GM23248 (cell line): ENCODE data around the gene KIF6. TPM values are rescaled to one million over a fixed set of nuclear protein-coding genes. Genes with fewer than 3 reads are reported as not detected.

Source experiments
- DNase-seq: peaks from one replicate; pipeline ENCODE4 v3.0.0-alpha.2; 2015
- H2AFZ ChIP-seq: fragments of 200-600 bp; sonication (generic); 2 replicates; pipeline ENCODE4 v1.6.1; 2016; ENCODE audit warnings: antibody characterized with exemption
- H3F3A ChIP-seq: fragments of 200-600 bp; sonication (generic); 2 replicates; pipeline ENCODE4 v1.6.1; 2016; ENCODE audit warnings: mild to moderate bottlenecking, antibody characterized with exemption, mixed run types; ENCODE audit not compliant: insufficient read depth
- H3K27ac ChIP-seq: fragments of 200-600 bp; sonication (generic); 2 replicates; pipeline ENCODE4 v1.5.1; 2016; ENCODE audit warnings: mild to moderate bottlenecking
- H3K27me3 ChIP-seq: fragments of 200-600 bp; sonication (generic); replicated peaks from 2 replicates; pipeline ENCODE4 v1.6.1; 2016; ENCODE audit warnings: mild to moderate bottlenecking; ENCODE audit not compliant: insufficient read depth
- H3K36me3 ChIP-seq: fragments of 200-600 bp; sonication (generic); 2 replicates; pipeline ENCODE4 v1.6.1; 2016; ENCODE audit warnings: low read depth, mild to moderate bottlenecking
- H3K4me1 ChIP-seq: fragments of 200-600 bp; sonication (generic); 2 replicates; pipeline ENCODE4 v1.6.1; 2016; ENCODE audit warnings: mild to moderate bottlenecking; ENCODE audit not compliant: insufficient read depth
- H3K4me2 ChIP-seq: fragments of 200-600 bp; sonication (generic); one replicate; pipeline ENCODE4 v1.6.1; 2016; ENCODE audit warnings: mild to moderate bottlenecking; ENCODE audit not compliant: unreplicated experiment
- H3K4me3 ChIP-seq: fragments of 200-600 bp; sonication (generic); 2 replicates; pipeline ENCODE4 v1.5.1; 2016; ENCODE audit warnings: mild to moderate bottlenecking
- H3K79me2 ChIP-seq: fragments of 200-600 bp; sonication (generic); 2 replicates; pipeline ENCODE4 v1.6.1; 2016; ENCODE audit warnings: mild to moderate bottlenecking; ENCODE audit not compliant: insufficient read depth
- H3K9ac ChIP-seq: fragments of 200-600 bp; sonication (generic); 2 replicates; pipeline ENCODE4 v1.6.1; 2016; ENCODE audit warnings: mild to moderate bottlenecking
- H3K9me2 ChIP-seq: fragments of 200-600 bp; sonication (generic); 2 replicates; pipeline ENCODE4 v1.6.1; 2016; ENCODE audit warnings: mixed run types, mild to moderate bottlenecking, moderate library complexity; ENCODE audit not compliant: insufficient read depth
- H3K9me3 ChIP-seq: fragments of 200-600 bp; sonication (generic); one replicate; pipeline ENCODE4 v1.6.1; 2017; ENCODE audit warnings: low read depth
- H4K20me1 ChIP-seq: fragments of 200-600 bp; sonication (generic); 2 replicates; pipeline ENCODE4 v1.6.0; 2016; ENCODE audit not compliant: insufficient read depth
- EZH2 ChIP-seq: fragments of 200-600 bp; sonication (generic); IDR thresholded peaks from 2 replicates; pipeline ENCODE4 v1.6.1; 2018; ENCODE audit warnings: antibody characterized with exemption, mild to moderate bottlenecking; ENCODE audit not compliant: insufficient read depth, poor library complexity, severe bottlenecking
- EZH2phosphoT487 ChIP-seq: fragments of 200-600 bp; sonication (generic); IDR thresholded peaks from 2 replicates; pipeline ENCODE4 v1.6.1; 2018; ENCODE audit warnings: antibody characterized with exemption, moderate library complexity, mild to moderate bottlenecking, low read depth; ENCODE audit not compliant: insufficient read depth
- WGBS, 2 experiments: methylation state at CpG; one replicate each; pipeline ENCODE4 v1.1.6; 2015 to 2017; ENCODE audit warnings: low lambda C conversion rate in 2 of 2, low coverage in 1 of 2; ENCODE audit errors: missing lambda C conversion rate in 2 of 2; 5-methylcytosine and 5-hydroxymethylcytosine counted together
- in situ Hi-C: fragments of 300-500 bp; cut with MboI; formaldehyde crosslinking; loops from 2 replicates; pipeline ENCODE4 v1.15.0; 2020
- polyA plus RNA-seq: library from polyadenylated mRNA; unstranded; fragments of >200 nt; fragmentation: Nextera tagmentation; extraction: Ambion mirVana; gene quantifications from 2 replicates; pipeline ENCODE4 v1.2.1, GENCODE V29; 2016
- total RNA-seq: library from RNA; depleted of rRNA; stranded (reverse); fragments of >200 nt; shearing (Covaris generic); gene quantifications from 2 replicates; pipeline ENCODE4 v1.2.3, GENCODE V29; 2014

KIF6 gene
- total and polyA plus RNA-seq, 2 experiments from 2014 or later: 0.22 to 0.91 TPM

DNA sequence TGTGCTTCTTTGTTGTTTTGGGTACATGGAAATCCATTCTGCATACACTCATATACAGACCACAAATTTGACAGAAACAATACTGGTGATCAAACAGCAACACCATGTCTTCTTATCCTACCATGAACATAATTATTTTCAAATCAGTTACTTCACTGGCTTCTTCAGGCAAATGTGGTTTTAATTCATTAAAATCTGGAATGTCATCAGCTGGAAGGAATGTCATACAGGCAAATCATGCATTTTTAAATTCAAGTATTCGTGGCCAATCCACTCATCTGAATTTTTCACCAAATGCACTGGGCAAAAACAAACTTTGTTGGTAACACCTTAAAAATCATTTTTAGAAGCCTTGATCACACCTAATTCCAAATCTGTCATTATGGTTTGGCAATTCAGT lies 59.3 kb downstream of the KIF6 start:
- Histone ChIP-seq H2AFZ (no peak overlapping the region), H4K20me1 (no peaks in the 10 kb centered on the region), H3K4me3 (no peak overlapping the region), H3K27me3 (no peaks in the 10 kb centered on the region), H3K4me2 (peak overlapping the region; percentile 16), H3K36me3 (no peaks in the 10 kb centered on the region), H3F3A (peaks cover 13% of the 10 kb centered on the region; the same call in 1 of the 2 replicates), H3K4me1 (peaks cover 11% of the 10 kb centered on the region), H3K27ac (no peak overlapping the region), H3K9me3 (no peaks in the 10 kb centered on the region), H3K9me2 (no peaks in the 10 kb centered on the region), H3K79me2 (no peaks in the 10 kb centered on the region), H3K9ac (no peak overlapping the region)
- peak; percentile 46 for DNase-seq
- 0 to 4% methylated on average over 1 of the region's 1 CpG for WGBS, 2 experiments
- TF ChIP-seq EZH2 (no peak), EZH2phosphoT487 (no peak)
- in situ Hi-C loops: no loop called here

GRCh38 chr6:39664173-39664572 lies 61.0 kb downstream of the KIF6 start:
- Histone ChIP-seq H3K4me3 (no peak overlapping the region), H3K27me3 (no peaks in the 10 kb centered on the region), H3K4me1 (peaks cover 11% of the 10 kb centered on the region), H3K9me2 (no peaks in the 10 kb centered on the region), H2AFZ (no peak overlapping the region), H3K9me3 (no peaks in the 10 kb centered on the region), H3K4me2 (no peak overlapping the region), H3K9ac (no peak overlapping the region), H4K20me1 (no peaks in the 10 kb centered on the region), H3K79me2 (no peaks in the 10 kb centered on the region), H3K27ac (no peak overlapping the region), H3F3A (peaks cover 13% of the 10 kb centered on the region; the same call in 1 of the 2 replicates), H3K36me3 (no peaks in the 10 kb centered on the region)
- in situ Hi-C loops: no loop called here
- no peak for DNase-seq
- WGBS, 2 experiments: 66 to 69% methylated on average over 4 of the region's 4 CpGs
- TF ChIP-seq EZH2phosphoT487 (no peak), EZH2 (no peak)

DNA sequence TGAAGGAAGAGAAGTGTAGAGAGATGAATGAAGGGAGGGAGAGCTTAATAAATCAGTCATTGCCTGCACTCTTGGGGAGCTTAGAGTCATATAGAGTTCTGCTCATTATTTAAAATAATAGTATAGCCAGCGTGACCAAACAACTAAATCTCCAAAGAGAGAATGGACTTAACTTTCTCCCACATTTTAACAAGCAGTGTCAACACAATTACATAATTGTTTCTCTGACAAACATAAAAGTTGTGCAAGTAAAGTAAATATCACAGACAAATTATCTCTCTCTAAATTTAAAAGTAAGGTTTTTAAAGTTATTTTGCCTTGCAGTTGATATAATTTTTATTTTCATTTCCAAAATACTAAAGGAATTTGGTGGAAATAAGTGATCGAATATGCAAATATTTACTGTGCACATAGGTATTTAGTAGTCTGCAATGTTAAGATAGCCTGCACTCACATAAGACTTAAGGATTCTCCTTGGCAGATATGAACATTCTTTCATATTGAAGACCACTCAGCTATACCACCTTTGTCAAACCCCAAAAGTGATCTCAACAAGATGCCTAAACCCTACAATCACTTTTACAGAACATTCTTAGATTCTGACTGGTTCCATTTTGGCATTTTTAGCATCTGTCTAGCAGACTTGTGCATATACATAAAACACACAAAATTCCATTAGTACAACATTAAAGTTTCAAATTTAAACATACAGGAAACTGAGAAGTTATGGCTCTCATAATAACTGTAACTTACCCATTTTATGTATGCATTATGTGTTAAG lies 67.7 kb downstream of the KIF6 start:
- H3K4me2 ChIP-seq: no peak overlapping the region
- H3K4me1 ChIP-seq: no peaks in the 10 kb centered on the region
- H3F3A ChIP-seq: no peaks in the 10 kb centered on the region
- in situ Hi-C loops: no loop called here
- no peaks in the 10 kb centered on the region for H3K27me3 ChIP-seq
- TF ChIP-seq EZH2phosphoT487: no peak
- TF ChIP-seq EZH2: no peak
- 82 to 88% methylated on average over 2 of the region's 2 CpGs for WGBS, 2 experiments
- no peak overlapping the region for H3K27ac ChIP-seq
- H3K79me2 ChIP-seq: no peaks in the 10 kb centered on the region
- H3K9ac ChIP-seq: no peak overlapping the region
- H3K36me3 ChIP-seq: no peaks in the 10 kb centered on the region
- no peak for DNase-seq
- no peak overlapping the region for H3K4me3 ChIP-seq
- H2AFZ ChIP-seq: no peak overlapping the region
- no peaks in the 10 kb centered on the region for H3K9me3 ChIP-seq
- no peaks in the 10 kb centered on the region for H3K9me2 ChIP-seq
- no peaks in the 10 kb centered on the region for H4K20me1 ChIP-seq

GRCh38 chr6:39654121-39654520 lies 71.1 kb downstream of the KIF6 start:
- Histone ChIP-seq H3K4me1 (no peaks in the 10 kb centered on the region), H3K27me3 (no peaks in the 10 kb centered on the region), H3K9me2 (no peaks in the 10 kb centered on the region), H3K4me2 (no peak overlapping the region), H3K9me3 (no peaks in the 10 kb centered on the region), H3K4me3 (no peak overlapping the region), H2AFZ (no peak overlapping the region), H3K27ac (no peak overlapping the region), H3F3A (no peaks in the 10 kb centered on the region), H3K9ac (no peak overlapping the region), H3K36me3 (no peaks in the 10 kb centered on the region), H4K20me1 (no peaks in the 10 kb centered on the region), H3K79me2 (no peaks in the 10 kb centered on the region)
- TF ChIP-seq EZH2phosphoT487: no peak
- TF ChIP-seq EZH2: no peak
- 39 to 45% methylated on average over 1 of the region's 1 CpG for WGBS, 2 experiments
- DNase-seq: no peak
- in situ Hi-C loops: no loop called here
